ENCODE results near the gene CUL9. TPM values are rescaled to one million over a fixed set of nuclear protein-coding genes. Genes with fewer than 3 reads are reported as not detected.

The CUL9 gene
- total RNA-seq, 4 donors from 2014 or later, result 26.2 to 50.9 (median 32.5) TPM

DNA sequence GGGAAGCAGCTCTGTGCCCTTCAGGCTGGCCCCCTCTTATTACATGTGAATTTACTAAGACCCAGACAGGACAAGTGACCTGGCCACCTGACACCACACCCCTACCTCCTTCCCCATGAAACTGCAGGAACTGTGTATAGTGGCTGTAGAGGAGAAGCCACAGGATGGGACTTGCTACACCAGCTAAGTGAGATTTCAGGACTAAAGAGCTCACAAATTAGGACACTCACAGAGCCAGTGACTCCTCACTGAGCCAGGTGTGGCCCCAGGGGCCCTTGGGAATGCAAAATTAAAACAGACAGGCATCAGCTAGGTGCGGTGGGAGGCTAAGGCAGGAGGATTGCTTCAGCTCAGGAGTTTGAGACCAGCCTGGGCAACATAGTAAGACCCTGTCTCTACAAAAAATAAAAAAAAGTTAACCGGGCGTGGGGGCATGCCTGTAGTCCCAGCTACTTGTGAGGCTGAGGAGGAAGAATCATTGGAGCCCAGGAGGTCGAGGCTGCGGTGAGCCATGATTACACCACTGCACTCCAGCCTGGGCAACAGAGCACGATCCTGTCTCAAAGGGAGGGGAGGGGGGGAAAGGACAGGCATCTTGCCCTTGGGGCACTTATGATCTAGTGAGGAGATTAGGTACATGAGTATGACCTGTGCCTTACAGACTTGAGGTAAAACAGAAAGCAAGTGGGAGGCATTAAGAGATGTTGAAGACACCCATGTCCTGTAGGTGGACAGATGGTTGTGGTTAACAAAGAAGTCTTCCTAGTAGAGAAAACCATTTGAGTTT is 34.1 kb upstream of the CUL9 start:
- WGBS, 2 donors, result 84 to 90% methylated on average over 6 of the region's 6 CpGs
- H3K27ac ChIP-seq, result no peak overlapping the region
- intact Hi-C loops (cut with DNase I), result loop anchor here (10.0 kb wide), 1 partner anchor 243 kb away; no protein-coding TSS in a partner anchor
- DNase-seq, result no peak
- peaks cover 0 to 22% (median 11%) of the 10 kb centered on the region in 3 donors for H3K4me1 ChIP-seq
- H3K36me3 ChIP-seq, result peaks cover 5 to 34% (median 5%) of the 10 kb centered on the region in 3 donors
- no peak overlapping the region for H3K4me3 ChIP-seq
- H3K9me3 ChIP-seq, result no peaks in the 10 kb centered on the region
- TF ChIP-seq, protein P1, sequence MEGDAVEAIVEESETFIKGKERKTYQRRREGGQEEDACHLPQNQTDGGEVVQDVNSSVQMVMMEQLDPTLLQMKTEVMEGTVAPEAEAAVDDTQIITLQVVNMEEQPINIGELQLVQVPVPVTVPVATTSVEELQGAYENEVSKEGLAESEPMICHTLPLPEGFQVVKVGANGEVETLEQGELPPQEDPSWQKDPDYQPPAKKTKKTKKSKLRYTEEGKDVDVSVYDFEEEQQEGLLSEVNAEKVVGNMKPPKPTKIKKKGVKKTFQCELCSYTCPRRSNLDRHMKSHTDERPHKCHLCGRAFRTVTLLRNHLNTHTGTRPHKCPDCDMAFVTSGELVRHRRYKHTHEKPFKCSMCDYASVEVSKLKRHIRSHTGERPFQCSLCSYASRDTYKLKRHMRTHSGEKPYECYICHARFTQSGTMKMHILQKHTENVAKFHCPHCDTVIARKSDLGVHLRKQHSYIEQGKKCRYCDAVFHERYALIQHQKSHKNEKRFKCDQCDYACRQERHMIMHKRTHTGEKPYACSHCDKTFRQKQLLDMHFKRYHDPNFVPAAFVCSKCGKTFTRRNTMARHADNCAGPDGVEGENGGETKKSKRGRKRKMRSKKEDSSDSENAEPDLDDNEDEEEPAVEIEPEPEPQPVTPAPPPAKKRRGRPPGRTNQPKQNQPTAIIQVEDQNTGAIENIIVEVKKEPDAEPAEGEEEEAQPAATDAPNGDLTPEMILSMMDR (IDR thresholded peaks at IDR 0.05), result no peak
- no peaks in the 10 kb centered on the region for H3K27me3 ChIP-seq

DNA sequence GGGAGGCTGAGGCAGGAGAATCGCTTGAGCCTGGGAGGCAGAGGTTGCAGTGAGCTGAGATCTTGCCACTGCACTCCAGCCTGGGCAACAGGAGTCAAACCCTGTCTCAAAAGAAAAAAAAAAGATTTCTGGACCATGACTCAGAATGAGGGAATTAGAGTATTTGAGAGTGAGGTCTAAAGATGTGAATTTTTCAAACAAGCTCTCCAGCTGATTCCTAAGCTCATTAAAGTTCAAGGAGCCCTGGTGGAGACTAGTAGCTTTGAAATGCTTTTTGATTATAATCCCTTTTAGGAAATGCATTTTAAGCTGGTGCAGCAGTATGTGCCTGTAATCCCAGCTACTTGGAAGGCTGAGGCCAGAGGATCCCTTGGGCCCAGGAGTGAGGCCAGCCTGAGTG is 32.7 kb upstream of the CUL9 start:
- Histone ChIP-seq H3K27me3 (no peaks in the 10 kb centered on the region), H3K4me1 (peaks cover 0 to 10% (median 0%) of the 10 kb centered on the region in 3 donors), H3K4me3 (no peak overlapping the region), H3K9me3 (no peaks in the 10 kb centered on the region), H3K36me3 (peaks cover 5 to 34% (median 5%) of the 10 kb centered on the region in 3 donors), H3K27ac (no peak overlapping the region)
- TF ChIP-seq, protein P1 (IDR thresholded peaks at IDR 0.05), result no peak
- no peak for TF ChIP-seq POLR2A (IDR thresholded peaks at IDR 0.05)
- 89 to 94% methylated on average over 1 of the region's 1 CpG for WGBS, 2 donors
- intact Hi-C loops (cut with DNase I), result loop anchor here (10.0 kb wide), 1 partner anchor 244 kb away; no protein-coding TSS in a partner anchor
- no peak for DNase-seq

DNA sequence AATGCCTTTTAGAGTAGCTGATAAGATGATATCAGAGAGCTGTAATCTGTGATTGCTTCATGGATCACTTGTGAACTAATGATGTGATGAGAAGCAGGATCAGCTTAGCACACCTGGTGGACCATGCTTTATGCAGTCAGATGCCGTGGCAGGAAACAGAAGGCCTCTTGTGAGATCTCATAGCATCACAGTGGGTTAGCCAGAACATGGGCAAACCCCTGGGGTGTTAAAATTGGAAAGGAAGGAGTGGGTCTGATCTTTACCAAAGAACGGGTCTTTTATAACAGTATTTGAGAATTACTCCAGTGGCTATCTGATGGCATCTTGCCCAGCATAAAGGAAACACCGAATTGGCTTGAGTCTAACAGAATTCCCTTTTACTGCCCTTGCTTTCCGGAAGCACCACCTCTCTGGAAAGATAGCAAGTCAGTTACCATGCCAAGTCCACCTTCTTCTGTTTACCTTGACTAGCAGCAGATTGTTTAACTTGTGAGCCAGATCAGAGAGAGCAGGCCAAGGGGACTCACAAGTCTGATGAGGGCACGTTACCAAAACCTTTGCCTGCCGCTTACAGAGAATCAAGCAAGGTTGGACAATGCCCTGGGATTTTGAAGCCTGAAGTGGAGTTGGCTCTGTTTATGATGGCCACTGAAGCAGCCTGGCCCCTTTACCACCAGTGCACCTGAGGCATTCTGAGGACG is 31.8 kb upstream of the CUL9 start:
- H3K36me3 ChIP-seq, result peaks cover 5 to 31% (median 5%) of the 10 kb centered on the region in 3 donors
- peaks cover 0 to 5% (median 0%) of the 10 kb centered on the region in 3 donors for H3K4me1 ChIP-seq
- 36 to 49% methylated on average over 7 of the region's 7 CpGs for WGBS, 2 donors
- H3K4me3 ChIP-seq, result no peak overlapping the region
- intact Hi-C loops (cut with DNase I), result no loop called here
- H3K27me3 ChIP-seq, result no peaks in the 10 kb centered on the region
- H3K27ac ChIP-seq, result no peak overlapping the region
- no peak for TF ChIP-seq POLR2A (IDR thresholded peaks at IDR 0.05)
- TF ChIP-seq, protein P1 (IDR thresholded peaks at IDR 0.05), result no peak
- no peak for DNase-seq
- no peaks in the 10 kb centered on the region for H3K9me3 ChIP-seq

DNA sequence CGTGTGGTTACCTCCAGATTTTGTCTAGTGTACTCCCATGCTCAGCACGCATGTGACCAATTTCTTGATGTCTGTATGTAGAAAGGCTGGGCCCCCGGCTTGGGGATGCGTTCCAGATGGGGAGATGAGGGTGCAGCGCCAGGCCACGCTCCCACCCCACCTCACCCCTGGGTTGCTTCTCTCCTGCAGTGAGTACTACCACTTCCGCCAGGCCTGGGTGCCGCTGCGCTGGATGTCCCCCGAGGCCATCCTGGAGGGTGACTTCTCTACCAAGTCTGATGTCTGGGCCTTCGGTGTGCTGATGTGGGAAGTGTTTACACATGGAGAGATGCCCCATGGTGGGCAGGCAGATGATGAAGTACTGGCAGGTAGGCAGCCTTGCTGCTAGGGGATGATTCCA is 22.4 kb upstream of the CUL9 start:
- WGBS, 2 donors, result 80 to 92% methylated on average over 3 to 7 of the region's 11 CpGs

More for the DNA sequence above, 22.4 kb upstream of the CUL9 start:
- TF ChIP-seq POLR2A (IDR thresholded peaks at IDR 0.05), result no peak
- TF ChIP-seq, protein P1 (IDR thresholded peaks at IDR 0.05), result no peak
- no peak overlapping the region for H3K4me3 ChIP-seq
- intact Hi-C loops (cut with DNase I), result no loop called here
- no peak overlapping the region for H3K27ac ChIP-seq
- H3K9me3 ChIP-seq, result no peaks in the 10 kb centered on the region
- peaks cover 0 to 31% (median 0%) of the 10 kb centered on the region in 3 donors for H3K36me3 ChIP-seq
- H3K4me1 ChIP-seq, result no peaks in the 10 kb centered on the region
- no peaks in the 10 kb centered on the region for H3K27me3 ChIP-seq
- DNase-seq, result no peak

All from esophagus squamous epithelium (tissue), 5 donors.